ENCODE results near the gene PSKH1.
A peak's percentile ranks its signal among the peaks of the same experiment; 100 is the strongest.
"Not testable (repeated sequence)": the region's sequence is repeated elsewhere in the genome, so short reads cannot be mapped to it uniquely, and the experiment has no call there.

The PSKH1 gene

GRCh38 chr16:67892375-67892774 is 679 bp upstream of the PSKH1 start:
- no peak for DNase-seq

GRCh38 chr16:67893743-67894399 is 817 bp downstream of the PSKH1 start:
- DNase-seq = peak; percentile 45

- DNase-seq = no peak
These were observed 4.2 kb downstream of the PSKH1 start for GRCh38 chr16:67897231-67897630.

- no peak for DNase-seq
These were observed 8.7 kb downstream of the PSKH1 start for GRCh38 chr16:67901734-67902133.

- DNase-seq = no peak
These were observed 9.8 kb downstream of the PSKH1 start for GRCh38 chr16:67902831-67903230.

- DNase-seq = no peak
These were observed 14.5 kb downstream of the PSKH1 start for GRCh38 chr16:67907397-67908180.

- DNase-seq = no peak
These were observed 16.1 kb downstream of the PSKH1 start for GRCh38 chr16:67909056-67909742.

GRCh38 chr16:67910158-67910557 is 17.1 kb downstream of the PSKH1 start:
- DNase-seq = peak; percentile 20

- DNase-seq = no peak
These were observed 21.9 kb downstream of the PSKH1 start for GRCh38 chr16:67914758-67915495.

GRCh38 chr16:67915496-67915769 is 22.4 kb downstream of the PSKH1 start:
- DNase-seq = not testable (repeated sequence)

GRCh38 chr16:67915831-67916723 is 23.0 kb downstream of the PSKH1 start:
- no peak for DNase-seq

GRCh38 chr16:67917140-67917851 is 24.2 kb downstream of the PSKH1 start:
- DNase-seq = no peak

GRCh38 chr16:67917852-67918236 is 24.8 kb downstream of the PSKH1 start:
- no peak for DNase-seq

- DNase-seq = no peak
These were observed 26.7 kb downstream of the PSKH1 start for GRCh38 chr16:67919622-67920221.

GRCh38 chr16:67922221-67922620 is 29.2 kb downstream of the PSKH1 start:
- no peak for DNase-seq

- peak; percentile 74 for DNase-seq
These were observed 29.7 kb downstream of the PSKH1 start for GRCh38 chr16:67922740-67923139.

GRCh38 chr16:67923414-67924116 is 30.5 kb downstream of the PSKH1 start:
- DNase-seq = peak; percentile 86

- DNase-seq = no peak
These were observed 31.3 kb downstream of the PSKH1 start for GRCh38 chr16:67924140-67924906.

- DNase-seq = no peak
These were observed 33.2 kb downstream of the PSKH1 start for GRCh38 chr16:67926181-67926750.

Measured in RPMI8226 (cell line).